Activated CD4-positive, CD25-positive, alpha-beta regulatory T cell treated with anti-CD3 and anti-CD28 coated beads, Interleukin-2, amount 50 U/mL, for 72 hours (primary cell): ENCODE data around the gene AP3B1.

Source experiments
- DNase-seq: peaks from one replicate; pipeline ENCODE4 v3.0.0; 2021

Gene AP3B1

GRCh38 chr5:77996943-77997342 lies 297.6 kb downstream of the AP3B1 start:
- no peak for DNase-seq

DNA sequence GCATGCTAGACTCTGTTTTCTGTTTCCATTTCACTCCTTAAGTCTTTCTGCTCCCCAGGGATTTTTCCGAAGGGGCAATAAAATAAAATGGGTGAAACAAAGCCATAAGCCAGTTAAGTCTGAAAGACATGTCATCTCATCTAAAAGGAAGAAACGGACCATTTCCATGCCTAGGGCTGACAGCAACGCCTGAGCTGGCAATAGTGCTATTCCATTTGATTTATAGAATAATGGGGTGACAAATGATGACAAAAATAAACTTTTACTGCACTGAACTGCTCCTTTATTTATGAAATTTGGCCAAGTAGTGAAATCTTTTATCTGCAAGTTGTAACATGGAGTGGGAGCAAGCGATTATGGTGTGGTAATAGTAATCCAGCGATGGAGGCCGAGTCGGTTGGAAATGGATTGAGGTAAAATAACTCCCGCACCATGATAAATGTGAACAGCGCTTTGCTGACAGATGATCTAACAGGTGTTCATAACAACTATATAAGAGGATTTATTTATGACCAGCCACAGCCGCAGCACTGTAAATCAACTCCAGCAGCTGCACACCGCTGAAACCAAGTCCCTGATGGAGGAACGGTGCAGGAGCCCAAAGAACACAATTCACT lies 298.6 kb downstream of the AP3B1 start:
- no peak for DNase-seq

DNA sequence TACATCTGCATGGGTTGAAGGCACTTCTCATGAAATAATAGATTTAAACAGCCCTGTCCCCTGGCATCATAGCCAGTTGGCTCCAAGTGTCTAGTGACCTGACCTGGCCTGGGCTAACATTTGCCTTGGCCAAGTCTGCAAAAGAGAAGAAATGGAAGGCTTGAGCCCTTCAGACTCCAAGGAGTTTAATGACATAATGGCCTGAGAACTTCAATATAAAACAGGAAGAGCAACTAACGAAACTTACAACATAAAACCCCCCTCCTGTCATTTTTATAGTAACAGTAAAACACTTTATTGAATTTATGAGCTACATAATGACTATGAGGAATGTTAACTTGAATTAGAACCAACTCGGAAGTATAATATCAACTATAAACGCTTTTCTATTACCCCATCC lies 299.6 kb downstream of the AP3B1 start:
- DNase-seq, result no peak

DNA sequence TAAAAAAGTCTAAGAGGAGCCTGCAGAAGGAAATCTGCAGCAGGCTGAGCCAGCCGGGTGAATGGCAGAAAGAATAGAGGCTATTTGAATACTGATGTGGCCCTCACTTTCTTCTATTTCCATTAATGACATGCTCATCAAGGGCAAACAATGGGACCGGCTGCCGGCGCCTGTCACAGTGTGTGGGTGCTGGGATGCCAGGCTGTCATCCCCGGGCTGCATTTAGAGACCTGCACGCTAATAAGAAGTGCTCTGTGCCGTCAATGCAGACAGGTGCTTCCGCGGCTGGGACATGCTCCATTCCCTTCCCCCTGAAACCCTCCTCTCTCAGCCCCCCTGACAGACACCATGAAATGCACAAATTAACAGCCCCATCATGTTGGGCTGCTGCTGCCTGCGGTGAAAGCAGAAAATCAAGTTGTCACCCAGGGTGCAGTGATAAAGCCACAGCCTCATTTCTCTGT lies 300.6 kb downstream of the AP3B1 start:
- no peak for DNase-seq

- no peak for DNase-seq
Observed at GRCh38 chr5:77993141-77993854, 301.2 kb downstream of the AP3B1 start.

DNA sequence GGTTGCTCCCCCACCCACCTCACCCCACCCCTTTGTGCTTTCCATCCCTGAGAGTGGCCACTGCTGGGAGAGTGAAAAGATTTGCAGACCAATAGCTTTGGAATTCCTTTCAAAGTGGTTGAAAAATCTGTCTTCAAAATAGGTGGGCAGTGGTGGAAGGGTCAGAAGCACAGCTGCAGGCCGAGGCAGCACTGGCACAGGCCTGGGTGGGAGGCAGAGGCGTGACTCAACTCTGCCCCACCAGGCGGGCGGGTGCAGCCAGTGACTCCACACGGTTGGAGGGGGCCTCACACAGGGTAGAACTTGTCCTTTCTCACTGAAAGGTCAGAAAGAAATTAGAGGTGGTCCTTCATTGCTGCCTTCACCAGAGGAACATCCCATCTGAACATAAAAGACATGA lies 303.4 kb downstream of the AP3B1 start:
- DNase-seq, result no peak

GRCh38 chr5:77990020-77990419 lies 304.5 kb downstream of the AP3B1 start:
- DNase-seq, result no peak

DNA sequence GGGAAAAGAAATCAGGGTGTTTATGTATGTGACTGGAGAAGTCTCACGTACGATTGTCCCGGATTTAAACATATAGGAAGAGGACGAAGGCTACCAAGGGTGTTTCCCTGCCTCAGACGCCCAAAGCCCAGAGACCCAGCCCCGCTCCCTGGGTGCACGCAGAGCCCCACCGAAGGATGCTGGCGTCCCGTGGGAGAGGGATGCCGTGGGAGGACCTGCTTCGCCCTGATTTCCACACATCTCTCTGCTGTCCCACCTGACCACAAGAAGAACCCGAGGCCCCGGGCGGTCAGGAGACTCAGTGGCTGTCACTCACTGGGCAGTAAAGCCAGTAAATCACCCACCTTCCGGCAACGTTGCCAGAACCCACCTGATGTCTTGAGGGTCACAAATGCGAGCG lies 306.5 kb downstream of the AP3B1 start:
- DNase-seq, result no peak

DNA sequence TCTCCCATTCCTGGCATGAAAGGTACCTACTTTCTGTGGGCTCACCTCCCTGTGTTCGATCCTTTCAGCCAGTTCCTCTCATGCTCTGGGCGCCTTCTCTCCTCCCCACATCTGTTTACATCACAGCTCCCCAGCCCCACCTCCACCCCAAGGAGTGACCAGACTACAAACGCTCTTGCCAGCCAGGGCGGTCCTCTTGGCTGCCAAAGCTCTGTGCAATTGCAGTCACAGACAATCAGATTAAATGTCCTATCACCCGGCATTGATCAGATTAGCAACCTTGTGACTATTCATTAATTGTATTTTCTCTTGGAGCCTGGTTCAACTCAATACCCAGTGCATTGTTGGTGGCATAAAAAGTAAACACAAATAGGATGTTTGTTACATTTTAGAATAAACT lies 307.2 kb downstream of the AP3B1 start:
- DNase-seq, result no peak

DNA sequence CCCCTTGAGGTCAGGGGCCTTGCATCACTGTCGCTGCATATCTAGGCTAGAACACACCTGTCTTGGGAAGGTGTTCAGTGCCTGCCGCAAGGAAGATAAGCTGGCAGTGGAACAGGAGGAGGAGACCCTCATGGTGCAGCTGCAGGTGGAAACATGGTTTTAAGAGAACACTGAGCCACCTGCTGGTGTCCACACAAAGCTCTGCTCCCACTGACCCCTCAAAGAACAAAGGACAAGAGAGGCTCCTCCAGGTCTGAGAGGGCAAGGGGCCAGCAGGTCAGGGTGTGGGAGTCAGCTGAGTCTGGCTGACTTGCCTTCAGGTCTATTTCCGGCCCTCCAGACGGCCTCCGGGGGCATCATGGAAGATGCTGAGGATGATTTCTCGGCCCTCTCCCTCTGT lies 308.2 kb downstream of the AP3B1 start:
- DNase-seq, result no peak

- no peak for DNase-seq
Observed at GRCh38 chr5:77985247-77985646, 309.3 kb downstream of the AP3B1 start.

- DNase-seq, result no peak
Observed at GRCh38 chr5:77984587-77984986, 309.9 kb downstream of the AP3B1 start.

DNA sequence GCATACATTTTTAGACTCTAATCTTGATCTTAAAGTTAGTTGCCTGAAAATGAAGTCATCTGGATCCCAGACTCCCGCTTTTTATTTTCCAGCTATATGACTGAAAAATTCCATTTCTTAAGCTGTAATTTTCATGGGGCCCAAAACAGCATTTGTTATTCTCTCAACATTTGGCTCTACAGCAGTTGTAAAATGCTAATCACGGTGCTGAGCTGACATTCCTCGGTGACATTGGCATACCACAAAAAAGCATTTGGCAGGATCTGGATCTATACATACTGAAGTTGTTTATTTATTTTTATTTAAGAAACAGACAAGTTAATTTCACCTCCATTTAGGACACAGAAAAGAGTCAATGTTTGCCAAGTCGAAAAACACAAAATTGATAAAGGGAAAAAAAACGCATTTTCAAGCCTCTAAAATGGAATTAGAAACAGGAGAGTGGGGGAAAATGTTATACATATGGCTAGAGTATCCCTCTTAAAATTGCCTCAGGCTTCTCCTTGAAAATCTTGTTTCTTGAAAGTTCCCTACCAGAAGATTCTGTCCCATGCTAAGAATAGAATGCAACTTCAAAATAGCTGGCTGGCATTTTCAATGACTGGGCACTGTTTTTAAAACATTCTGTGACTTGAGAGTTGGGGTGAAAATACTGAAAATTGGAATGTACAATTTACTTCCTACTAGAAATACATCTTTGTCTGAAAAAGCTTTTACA lies 310.9 kb downstream of the AP3B1 start:
- no peak for DNase-seq

DNA sequence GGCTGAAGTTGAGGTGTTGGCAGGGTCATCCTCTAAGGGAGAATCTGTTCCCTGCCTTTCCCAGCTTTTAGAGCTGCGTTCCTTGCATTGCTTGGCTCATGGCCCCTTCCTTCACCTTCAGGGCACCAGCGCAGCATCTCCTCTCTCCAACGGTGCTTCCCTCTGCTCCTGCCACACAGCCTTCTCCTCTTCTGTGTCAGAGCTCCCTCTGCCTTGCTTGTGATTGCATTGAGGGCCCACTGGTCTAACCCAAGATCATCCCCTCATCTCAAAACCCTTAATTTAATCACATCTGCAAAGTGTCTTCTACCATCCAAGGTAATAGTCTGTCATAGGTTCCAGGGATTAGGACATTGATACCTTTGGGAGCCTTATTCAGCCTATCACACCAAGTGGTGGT lies 312.7 kb downstream of the AP3B1 start:
- DNase-seq, result no peak

DNA sequence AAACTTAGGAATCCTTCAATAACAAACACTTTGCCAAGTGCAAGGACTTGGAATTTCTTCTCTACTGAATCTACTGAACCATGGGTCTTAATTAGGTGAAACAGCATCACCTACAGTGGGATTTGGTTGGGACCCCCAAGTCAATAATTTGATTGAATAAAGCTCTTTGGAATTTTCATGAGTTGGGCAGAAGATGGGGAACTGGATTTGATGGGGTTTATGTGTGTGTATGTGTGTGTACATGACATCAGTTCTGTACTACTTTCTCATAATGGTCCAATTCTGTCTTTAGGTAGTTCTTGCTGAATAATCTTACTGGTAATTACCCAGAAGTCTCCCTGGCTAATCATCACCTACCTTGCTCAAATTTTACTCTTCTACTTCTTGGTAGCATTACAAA lies 319.9 kb downstream of the AP3B1 start:
- no peak for DNase-seq

DNA sequence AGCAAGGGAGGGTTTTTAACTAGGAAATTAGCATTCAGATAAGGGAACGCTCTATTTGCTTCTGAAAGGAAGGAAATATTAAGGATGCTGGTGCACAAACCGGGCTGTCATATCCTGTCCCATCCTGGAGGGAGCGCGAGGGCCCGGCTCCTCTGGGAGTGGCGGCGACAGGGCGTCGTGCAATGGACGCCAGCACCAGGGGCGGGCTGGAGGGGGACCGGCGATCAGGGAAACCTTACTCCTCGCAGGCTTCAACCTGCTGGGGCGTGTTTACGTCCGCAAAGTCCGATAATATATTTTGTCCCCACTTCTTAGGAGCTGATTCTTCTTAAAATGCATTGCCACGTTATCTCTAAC lies 321.3 kb downstream of the AP3B1 start:
- no peak for DNase-seq

DNA sequence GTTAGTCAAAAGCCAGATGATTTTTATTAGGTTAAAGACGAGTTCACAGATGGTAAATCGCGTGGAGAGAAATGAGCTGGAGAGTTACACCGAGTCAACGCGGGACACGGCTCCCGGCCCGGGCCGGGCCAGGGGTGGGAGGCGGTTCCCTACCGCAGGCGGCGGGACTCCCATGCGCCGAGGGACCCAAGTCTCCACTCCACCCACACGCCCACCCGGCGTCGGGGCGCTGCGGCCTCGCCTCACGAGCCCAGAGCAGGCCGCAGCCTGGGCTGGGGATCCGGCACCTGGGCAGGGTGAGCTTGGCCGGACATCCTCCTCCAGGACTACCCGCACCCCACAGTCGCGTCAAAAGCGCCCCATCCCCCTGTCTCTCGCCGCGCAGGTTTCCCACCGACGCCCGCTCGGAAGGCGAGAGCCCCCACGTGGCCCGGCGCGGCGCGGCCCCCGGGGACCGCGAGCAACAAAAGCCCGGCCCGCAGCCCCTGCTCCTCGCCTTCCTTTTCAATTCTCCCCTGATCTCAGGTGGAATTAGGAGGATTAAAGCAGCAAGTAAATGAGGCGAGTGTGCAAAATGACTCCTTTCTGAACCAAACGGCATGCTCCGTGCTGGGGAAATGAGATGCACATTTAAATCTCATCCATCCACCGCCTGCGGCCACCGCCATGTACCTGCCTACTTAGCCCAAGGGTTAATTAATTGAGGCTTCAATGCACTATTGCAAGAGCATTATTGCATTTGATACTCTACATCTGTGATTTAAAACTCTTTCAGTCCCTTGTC lies 321.8 kb downstream of the AP3B1 start:
- DNase-seq, result no peak

DNA sequence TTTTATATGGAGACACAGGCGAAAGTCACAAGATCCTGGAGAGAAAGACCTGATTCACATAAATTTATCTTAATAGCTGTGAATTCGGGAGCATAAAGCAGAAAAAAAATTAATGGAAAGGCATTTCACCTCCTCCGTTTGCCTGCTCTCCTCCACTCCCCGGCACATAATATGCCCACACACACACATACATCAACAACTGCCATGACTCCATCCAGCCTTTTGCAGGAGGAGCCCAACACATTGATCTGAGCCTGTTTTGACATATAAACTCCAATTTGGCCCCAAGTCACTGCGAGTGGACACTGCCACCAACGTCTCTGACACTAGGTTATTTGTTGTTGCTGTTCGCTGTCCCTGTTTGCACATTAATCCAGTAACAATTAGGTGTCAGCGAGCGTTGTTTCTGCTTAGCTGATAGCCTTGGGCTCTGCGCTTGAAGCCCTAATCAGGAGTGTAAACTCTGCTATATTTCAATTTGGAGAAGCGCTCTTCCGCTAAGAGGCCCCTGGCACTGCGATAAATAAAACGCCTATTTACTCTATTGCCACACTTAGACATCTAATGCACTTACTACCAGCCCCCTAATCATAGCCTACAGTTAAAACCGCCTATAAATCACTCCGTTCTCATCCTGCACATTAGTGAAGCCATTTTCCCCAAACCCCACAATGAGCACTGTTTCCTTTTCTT lies 322.6 kb downstream of the AP3B1 start:
- no peak for DNase-seq

DNA sequence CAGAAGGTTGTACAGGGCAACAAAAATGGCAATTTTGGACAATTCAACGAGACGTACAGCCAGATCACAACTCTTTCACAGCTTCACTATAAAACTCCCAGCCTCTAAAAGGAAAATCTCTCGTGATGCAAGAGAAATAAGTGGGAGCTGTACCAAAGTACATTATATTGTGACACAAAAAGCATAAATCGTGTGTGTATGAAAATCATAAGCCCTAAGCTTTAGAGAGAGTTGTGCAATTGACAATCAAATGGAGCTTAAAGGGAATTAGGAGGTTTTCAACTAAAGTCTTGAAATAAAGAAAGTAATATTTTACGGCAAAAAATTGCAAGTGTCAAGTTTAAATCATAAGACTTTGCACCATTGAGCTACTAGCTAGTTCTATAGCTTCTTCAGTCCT lies 323.6 kb downstream of the AP3B1 start:
- DNase-seq, result no peak

GRCh38 chr5:77963795-77964194 lies 330.7 kb downstream of the AP3B1 start:
- no peak for DNase-seq

GRCh38 chr5:77960863-77961396 lies 333.6 kb downstream of the AP3B1 start:
- DNase-seq, result no peak

DNA sequence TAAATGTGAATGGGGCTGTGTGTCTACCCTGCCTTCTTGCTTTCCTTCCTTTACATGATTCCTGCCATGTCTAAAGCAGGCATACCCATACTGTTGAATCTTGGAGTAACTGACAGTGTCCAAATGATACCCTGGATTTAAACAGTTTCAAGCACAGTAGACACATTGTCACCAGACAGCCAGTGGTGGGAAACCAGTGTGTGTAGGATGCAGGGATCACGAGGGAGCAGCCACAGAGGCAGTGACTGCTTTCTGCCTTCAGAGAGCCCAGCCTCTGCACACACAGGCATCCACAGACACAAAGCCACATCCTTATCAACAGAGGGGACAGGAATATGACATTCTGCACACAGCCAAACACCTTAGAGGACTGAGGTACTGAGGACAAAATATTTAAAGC lies 334.2 kb downstream of the AP3B1 start:
- no peak for DNase-seq
